Breast epithelium (tissue), 3 donors: Measurements from ENCODE around the gene PDLIM7.

Experiments used
- CTCF ChIP-seq, 3 donors: fragments of 450-650 bp; IDR thresholded peaks; one replicate each; pipeline ENCODE4 v1.5.1; 2016 to 2017; ENCODE audit warnings: antibody characterized with exemption in 3 of 3, mild to moderate bottlenecking in 3 of 3, moderate library complexity in 3 of 3
- POLR2A ChIP-seq: fragments of 450-650 bp; IDR thresholded peaks from one replicate; pipeline ENCODE4 v1.6.1; 2016; ENCODE audit warnings: antibody characterized with exemption, mild to moderate bottlenecking, moderate library complexity

- TF ChIP-seq CTCF (IDR thresholded peaks at IDR 0.05) (no peak), POLR2A (no peak)
Measured at GRCh38 chr5:177444106-177445051, 53.0 kb downstream of the PDLIM7 start.
